Psoas muscle (tissue), 8 donors: ENCODE measurements around the gene IQSEC3. TPM values are rescaled to one million over a fixed set of nuclear protein-coding genes. Genes with fewer than 3 reads are reported as not detected.
"Not testable (repeated sequence)": the region's sequence is repeated elsewhere in the genome, so short reads cannot be mapped to it uniquely, and the experiment has no call there.

Experiments used
- ATAC-seq, 4 donors: fragments of 200-7000 bp; cut with Tn5 transposase; one replicate each; pipeline ENCODE4 v1.9.1; 2020; ENCODE audit warnings: moderate library complexity in 3 of 4, mild to moderate bottlenecking in 2 of 4
- DNase-seq, 2 donors: peaks; one replicate each; pipeline ENCODE4 v3.0.0-alpha.2; 2020
- H3K27ac ChIP-seq: fragments of 200-600 bp; one replicate; pipeline ENCODE4 v1.8.0; 2022
- H3K27me3 ChIP-seq, 3 donors: fragments of 200-600 bp in 1 of 3; one replicate each; pipeline versions ENCODE4 v1.6.1 to v1.8.0; 2013 to 2022; ENCODE audit warnings: low read length in 2 of 3, mild to moderate bottlenecking in 2 of 3, moderate library complexity in 1 of 3; ENCODE audit not compliant: insufficient read depth in 3 of 3
- H3K36me3 ChIP-seq, 2 donors: fragments of 200-600 bp in 1 of 2; one replicate each; pipeline versions ENCODE4 v1.6.1 to v1.8.0; 2013 to 2022; ENCODE audit warnings: low read depth in 1 of 2, mild to moderate bottlenecking in 1 of 2, moderate library complexity in 1 of 2; ENCODE audit not compliant: insufficient read depth in 1 of 2
- H3K4me1 ChIP-seq: fragments of 200-600 bp; one replicate; pipeline ENCODE4 v1.8.0; 2022
- H3K4me3 ChIP-seq: fragments of 200-600 bp; one replicate; pipeline ENCODE4 v1.8.0; 2022; ENCODE audit warnings: mild to moderate bottlenecking
- H3K9me3 ChIP-seq: fragments of 200-600 bp; one replicate; pipeline ENCODE4 v1.8.0; 2022
- CTCF ChIP-seq: fragments of 200-600 bp; IDR thresholded peaks from one replicate; pipeline ENCODE4 v1.8.0; 2022; ENCODE audit warnings: antibody characterized with exemption
- WGBS, 3 donors: extraction: QIAGEN DNeasy Blood & Tissue Kit; methylation state at CpG; one replicate each; pipeline versions ENCODE4 v1.1.6 to v1.1.7; 2013; 5-methylcytosine and 5-hydroxymethylcytosine counted together
- intact Hi-C, 2 donors: fragments of 100-400 bp; cut with DNase I; formaldehyde crosslinking; loops; one replicate each; pipeline versions ENCODE4 v1.11.0 to v1.14.2; 2022
- polyA plus RNA-seq, 3 donors: library from polyadenylated mRNA; stranded (reverse); fragments of 200-250 nt; gene quantifications; one replicate each; pipeline ENCODE4 v1.2.3, GENCODE V29; 2013
- total RNA-seq, 4 donors: library from RNA; stranded (reverse); fragmentation: NEBNext Ultra II Directional in 2 of 4; extraction: Animal tissue kit (Norgen Biotek cat#: 25700) in 2 of 4; gene quantifications; one replicate each; pipeline versions ENCODE4 v1.2.1 to v1.2.4, GENCODE V29; 2021 to 2023
- donor health status: healthy with polysubstance abuse.
- donor health status: DM: no; HTN: no; CAD: no; lungs with moderate emphysema.
- donor health status: Bipolar disorder and iron deficiency.
- donor health status: healthy.
- donor health status: DM: yes; HTN: yes; CAD: no.
- donor health status: DM: no; HTN: no; CAD: no.
- donor health status: DM: no; HTN: no; CAD: no.
- donor health status: DM: yes; HTN: yes; CAD: no.

Gene IQSEC3
- total and polyA plus RNA-seq, 7 donors: 0.23 to 1.8 (median 0.58) TPM

GRCh38 chr12:212715-213526, 146.4 kb downstream of the IQSEC3 start:
- Histone ChIP-seq H3K27ac (no peak overlapping the region), H3K9me3 (no peaks in the 10 kb centered on the region)
- TF ChIP-seq CTCF: no peak

DNA sequence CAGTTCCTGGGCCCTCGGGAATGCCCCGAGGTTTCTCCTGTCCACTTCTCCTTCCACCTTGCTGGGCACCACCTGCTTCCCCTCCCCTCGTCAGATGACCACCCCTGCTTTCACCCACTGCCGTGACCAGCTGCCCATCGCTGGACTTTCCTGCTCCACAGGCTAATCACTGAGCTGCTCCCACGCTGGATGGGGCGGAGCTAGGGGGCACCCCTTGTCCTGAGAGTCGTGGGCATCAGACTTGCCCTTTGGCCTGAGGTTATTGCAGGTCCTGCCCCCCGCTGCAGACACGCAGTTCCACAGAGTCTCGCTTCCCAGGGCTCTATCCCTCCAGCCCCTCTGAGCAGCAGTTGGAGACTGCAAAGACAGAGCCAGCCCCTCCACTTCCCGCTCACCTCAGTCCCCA, 147.0 kb downstream of the IQSEC3 start:
- ATAC-seq (no peak), DNase-seq (no peak)

More at GRCh38 chr12:212715-213526, 146.4 kb downstream of the IQSEC3 start:
- Histone ChIP-seq H3K27me3 (peaks cover 0 to 5% (median 0%) of the 10 kb centered on the region in 3 donors), H3K4me1 (no peaks in the 10 kb centered on the region), H3K36me3 (no peaks in the 10 kb centered on the region), H3K4me3 (no peak overlapping the region)
- no peak for DNase-seq
- no peak for ATAC-seq
- 31 to 37% (median 32%) methylated on average over 22 of the region's 22 CpGs for WGBS, 3 donors
- intact Hi-C loops: no loop called here

GRCh38 chr12:214003-214741, 147.6 kb downstream of the IQSEC3 start, which contains the start of gene SLC6A12:
Gene SLC6A12 (minus strand): TSS chr12:214157. CDS start chr12:209986, 4,171 bp downstream.
- Histone ChIP-seq H3K4me3 (no peak within 1 kb of the TSS), H3K4me1 (no peaks in the 10 kb centered on the region), H3K9me3 (no peaks in the 10 kb centered on the region), H3K36me3 (no peaks in the 10 kb centered on the region), H3K27me3 (peaks cover 0 to 5% (median 0%) of the 10 kb centered on the region in 3 donors), H3K27ac (no peak within 1 kb of the TSS)
- intact Hi-C loops: no loop called here
- peak in 1 of 4 donors; percentile 56 for ATAC-seq
- DNase-seq: no peak
- WGBS, 3 donors: 33 to 41% (median 39%) methylated on average over 12 to 14 of the region's 14 CpGs
- no peak for TF ChIP-seq CTCF

More for the DNA sequence above, 147.0 kb downstream of the IQSEC3 start:
- Histone ChIP-seq H3K27ac (no peak overlapping the region), H3K9me3 (no peaks in the 10 kb centered on the region), H3K4me3 (no peak overlapping the region), H3K4me1 (no peaks in the 10 kb centered on the region), H3K36me3 (no peaks in the 10 kb centered on the region), H3K27me3 (peaks cover 0 to 5% (median 0%) of the 10 kb centered on the region in 3 donors)
- 36 to 46% (median 44%) methylated on average over 12 of the region's 12 CpGs for WGBS, 3 donors
- no peak for TF ChIP-seq CTCF
- intact Hi-C loops: no loop called here

DNA sequence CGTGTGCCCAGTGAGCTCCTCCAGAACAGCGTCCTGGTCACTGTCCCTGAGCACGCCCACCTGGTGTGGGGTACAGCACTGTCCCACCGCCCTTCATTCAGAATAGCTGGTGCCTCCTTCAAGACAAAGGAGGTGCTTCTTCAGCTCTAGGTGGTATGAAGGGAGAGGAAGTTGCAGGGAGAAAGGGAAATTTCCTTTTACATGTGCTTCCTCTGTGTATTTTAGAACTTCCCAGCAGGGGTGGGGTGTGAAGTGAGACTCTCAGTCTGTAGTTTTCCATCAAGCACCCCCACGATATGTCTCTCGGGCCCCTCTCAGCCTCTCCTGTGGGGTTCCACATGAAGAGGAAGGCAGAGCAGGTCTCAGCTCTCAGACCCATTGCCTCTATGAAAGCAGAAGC, 148.5 kb downstream of the IQSEC3 start:
- ATAC-seq (no peak), DNase-seq (no peak)
- WGBS, 3 donors: 87 to 95% (median 89%) methylated on average over 6 of the region's 6 CpGs
- Histone ChIP-seq H3K4me3 (no peak overlapping the region), H3K4me1 (no peaks in the 10 kb centered on the region), H3K36me3 (no peaks in the 10 kb centered on the region), H3K27me3 (peaks cover 0 to 5% (median 0%) of the 10 kb centered on the region in 3 donors), H3K9me3 (no peaks in the 10 kb centered on the region), H3K27ac (no peak overlapping the region)
- TF ChIP-seq CTCF: no peak
- intact Hi-C loops: no loop called here

DNA sequence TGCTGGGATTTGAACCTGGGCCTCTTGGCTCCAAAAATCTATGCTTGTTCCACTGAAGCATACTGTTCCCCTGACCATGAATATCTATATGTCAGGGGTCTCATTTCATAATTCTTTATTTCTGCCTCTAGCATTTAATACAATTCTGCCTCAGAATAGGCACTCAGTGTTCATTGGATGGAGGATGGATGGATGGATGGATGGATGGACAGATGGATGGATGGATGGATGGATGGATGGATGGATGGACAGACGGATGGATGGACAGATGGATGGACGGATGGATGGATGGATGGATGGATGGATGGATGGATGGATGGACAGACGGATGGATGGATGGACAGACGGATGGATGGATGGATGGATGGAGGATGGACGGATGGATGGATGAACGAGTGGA, 150.5 kb downstream of the IQSEC3 start:
- H3K27me3 ChIP-seq, H3K4me3 ChIP-seq, H3K4me1 ChIP-seq, H3K27ac ChIP-seq, H3K9me3 ChIP-seq, intact Hi-C loops, ATAC-seq, H3K36me3 ChIP-seq, DNase-seq: not testable (repeated sequence)
- WGBS, 3 donors: 66 to 79% (median 72%) methylated on average over 6 of the region's 6 CpGs
